ENCODE data around the gene P4HA1. TPM values are rescaled to one million over a fixed set of nuclear protein-coding genes. Genes with fewer than 3 reads are reported as not detected.

P4HA1 gene
- polyA plus RNA-seq, 1 donor from 2014 or later, result 24.2 TPM

DNA sequence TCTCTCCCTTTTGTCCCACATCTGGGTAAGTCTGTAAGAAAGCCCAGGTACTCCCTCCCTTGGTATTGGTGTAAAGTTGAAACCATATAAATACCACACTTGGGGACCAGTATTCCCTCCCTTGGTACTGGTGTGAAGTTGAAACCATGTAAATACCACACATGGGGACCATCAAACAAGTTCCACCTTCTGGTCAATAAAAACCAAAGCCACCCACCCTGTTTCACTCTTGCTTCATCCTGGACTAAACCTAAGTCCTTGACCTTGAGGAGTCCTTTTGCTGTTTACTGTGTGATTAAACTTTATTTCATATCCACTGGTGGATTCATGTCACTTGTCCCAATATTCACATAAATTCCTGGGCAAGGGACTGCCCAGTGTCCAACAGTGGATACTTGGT, 8.4 kb downstream of the P4HA1 start:
- Histone ChIP-seq H3K9me2 (ENCODE audit: insufficient read depth, low read length) (no peaks in the 10 kb centered on the region), H3K4me3 (ENCODE audit: low read length) (no peak overlapping the region), H3K4me2 (ENCODE audit: low read length) (no peak overlapping the region), H4K20me1 (ENCODE audit: insufficient read depth) (no peaks in the 10 kb centered on the region), H3K79me2 (replicated peaks; ENCODE audit: insufficient read depth, low read length) (peaks cover 14% of the 10 kb centered on the region), H3K9me3 (ENCODE audit: low read length) (no peaks in the 10 kb centered on the region), H3K27ac (ENCODE audit: low read length) (no peak overlapping the region), H2AFZ (ENCODE audit: low read depth, low read length) (no peak overlapping the region), H3K36me3 (ENCODE audit: insufficient read depth, low read length) (no peaks in the 10 kb centered on the region), H3F3A (ENCODE audit: insufficient read depth, low read length, poor library complexity, severe bottlenecking) (no peaks in the 10 kb centered on the region), H3K27me3 (ENCODE audit: insufficient read depth, low read depth, low read length) (no peaks in the 10 kb centered on the region), H3K9ac (ENCODE audit: low read length) (no peak overlapping the region)
- TF ChIP-seq RAD21 (conservative IDR thresholded peaks at IDR 0.05) (no peak), EP300 (conservative IDR thresholded peaks at IDR 0.05; ENCODE audit: poor library complexity, severe bottlenecking) (no peak), POLR2AphosphoS5 (IDR thresholded peaks at IDR 0.05) (no peak), TAF1 (IDR thresholded peaks at IDR 0.05; ENCODE audit: low read depth) (no peak), EZH2 (IDR thresholded peaks at IDR 0.05; ENCODE audit: borderline replicate concordance, insufficient read depth, low read length, poor library complexity, severe bottlenecking) (no peak), MXI1 (conservative IDR thresholded peaks at IDR 0.05; ENCODE audit: poor library complexity, severe bottlenecking) (no peak), SMC3 (conservative IDR thresholded peaks at IDR 0.05; ENCODE audit: poor library complexity) (no peak)
- TF ChIP-seq, protein P1, sequence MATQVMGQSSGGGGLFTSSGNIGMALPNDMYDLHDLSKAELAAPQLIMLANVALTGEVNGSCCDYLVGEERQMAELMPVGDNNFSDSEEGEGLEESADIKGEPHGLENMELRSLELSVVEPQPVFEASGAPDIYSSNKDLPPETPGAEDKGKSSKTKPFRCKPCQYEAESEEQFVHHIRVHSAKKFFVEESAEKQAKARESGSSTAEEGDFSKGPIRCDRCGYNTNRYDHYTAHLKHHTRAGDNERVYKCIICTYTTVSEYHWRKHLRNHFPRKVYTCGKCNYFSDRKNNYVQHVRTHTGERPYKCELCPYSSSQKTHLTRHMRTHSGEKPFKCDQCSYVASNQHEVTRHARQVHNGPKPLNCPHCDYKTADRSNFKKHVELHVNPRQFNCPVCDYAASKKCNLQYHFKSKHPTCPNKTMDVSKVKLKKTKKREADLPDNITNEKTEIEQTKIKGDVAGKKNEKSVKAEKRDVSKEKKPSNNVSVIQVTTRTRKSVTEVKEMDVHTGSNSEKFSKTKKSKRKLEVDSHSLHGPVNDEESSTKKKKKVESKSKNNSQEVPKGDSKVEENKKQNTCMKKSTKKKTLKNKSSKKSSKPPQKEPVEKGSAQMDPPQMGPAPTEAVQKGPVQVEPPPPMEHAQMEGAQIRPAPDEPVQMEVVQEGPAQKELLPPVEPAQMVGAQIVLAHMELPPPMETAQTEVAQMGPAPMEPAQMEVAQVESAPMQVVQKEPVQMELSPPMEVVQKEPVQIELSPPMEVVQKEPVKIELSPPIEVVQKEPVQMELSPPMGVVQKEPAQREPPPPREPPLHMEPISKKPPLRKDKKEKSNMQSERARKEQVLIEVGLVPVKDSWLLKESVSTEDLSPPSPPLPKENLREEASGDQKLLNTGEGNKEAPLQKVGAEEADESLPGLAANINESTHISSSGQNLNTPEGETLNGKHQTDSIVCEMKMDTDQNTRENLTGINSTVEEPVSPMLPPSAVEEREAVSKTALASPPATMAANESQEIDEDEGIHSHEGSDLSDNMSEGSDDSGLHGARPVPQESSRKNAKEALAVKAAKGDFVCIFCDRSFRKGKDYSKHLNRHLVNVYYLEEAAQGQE (IDR thresholded peaks at IDR 0.05; ENCODE audit: borderline replicate concordance), result no peak
- TF ChIP-seq, protein P2, sequence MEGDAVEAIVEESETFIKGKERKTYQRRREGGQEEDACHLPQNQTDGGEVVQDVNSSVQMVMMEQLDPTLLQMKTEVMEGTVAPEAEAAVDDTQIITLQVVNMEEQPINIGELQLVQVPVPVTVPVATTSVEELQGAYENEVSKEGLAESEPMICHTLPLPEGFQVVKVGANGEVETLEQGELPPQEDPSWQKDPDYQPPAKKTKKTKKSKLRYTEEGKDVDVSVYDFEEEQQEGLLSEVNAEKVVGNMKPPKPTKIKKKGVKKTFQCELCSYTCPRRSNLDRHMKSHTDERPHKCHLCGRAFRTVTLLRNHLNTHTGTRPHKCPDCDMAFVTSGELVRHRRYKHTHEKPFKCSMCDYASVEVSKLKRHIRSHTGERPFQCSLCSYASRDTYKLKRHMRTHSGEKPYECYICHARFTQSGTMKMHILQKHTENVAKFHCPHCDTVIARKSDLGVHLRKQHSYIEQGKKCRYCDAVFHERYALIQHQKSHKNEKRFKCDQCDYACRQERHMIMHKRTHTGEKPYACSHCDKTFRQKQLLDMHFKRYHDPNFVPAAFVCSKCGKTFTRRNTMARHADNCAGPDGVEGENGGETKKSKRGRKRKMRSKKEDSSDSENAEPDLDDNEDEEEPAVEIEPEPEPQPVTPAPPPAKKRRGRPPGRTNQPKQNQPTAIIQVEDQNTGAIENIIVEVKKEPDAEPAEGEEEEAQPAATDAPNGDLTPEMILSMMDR (IDR thresholded peaks at IDR 0.05; ENCODE audit: poor library complexity, severe bottlenecking), result no peak

DNA sequence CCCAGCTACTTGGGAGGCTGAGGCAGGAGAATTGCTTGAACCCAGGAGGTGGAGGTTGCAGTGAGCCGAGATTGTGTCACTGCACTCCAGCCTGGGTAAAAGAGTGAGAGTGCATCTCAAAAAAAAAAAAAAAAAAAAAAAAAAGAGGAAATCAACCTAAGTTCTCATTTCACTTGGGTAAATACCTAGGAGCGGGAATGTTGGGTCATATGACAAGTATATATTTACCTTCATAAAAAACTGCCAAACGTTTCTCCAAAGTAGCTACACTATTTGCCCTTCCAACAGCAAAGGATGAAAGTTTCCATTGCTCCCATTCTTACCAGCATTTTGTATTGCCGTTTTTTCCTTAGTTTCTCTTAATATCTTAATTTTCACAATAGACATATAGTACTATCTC, 9.8 kb downstream of the P4HA1 start:
- TF ChIP-seq, protein P1 (IDR thresholded peaks at IDR 0.05; ENCODE audit: borderline replicate concordance), result no peak
- no peak for TF ChIP-seq POLR2AphosphoS5 (IDR thresholded peaks at IDR 0.05)
- TF ChIP-seq RAD21 (conservative IDR thresholded peaks at IDR 0.05), result no peak
- TF ChIP-seq MXI1 (conservative IDR thresholded peaks at IDR 0.05; ENCODE audit: poor library complexity, severe bottlenecking), result no peak
- TF ChIP-seq EZH2 (IDR thresholded peaks at IDR 0.05; ENCODE audit: borderline replicate concordance, insufficient read depth, low read length, poor library complexity, severe bottlenecking), result no peak
- TF ChIP-seq SMC3 (conservative IDR thresholded peaks at IDR 0.05; ENCODE audit: poor library complexity), result no peak
- TF ChIP-seq, protein P2 (IDR thresholded peaks at IDR 0.05; ENCODE audit: poor library complexity, severe bottlenecking), result no peak
- TF ChIP-seq EP300 (conservative IDR thresholded peaks at IDR 0.05; ENCODE audit: poor library complexity, severe bottlenecking), result no peak
- no peak for TF ChIP-seq TAF1 (IDR thresholded peaks at IDR 0.05; ENCODE audit: low read depth)
- Histone ChIP-seq H3K79me2 (replicated peaks; ENCODE audit: insufficient read depth, low read length) (peaks cover 7% of the 10 kb centered on the region), H2AFZ (ENCODE audit: low read depth, low read length) (no peak overlapping the region), H3K9me3 (ENCODE audit: low read length) (no peaks in the 10 kb centered on the region), H3K9ac (ENCODE audit: low read length) (no peak overlapping the region), H3K9me2 (ENCODE audit: insufficient read depth, low read length) (no peaks in the 10 kb centered on the region), H3K4me3 (ENCODE audit: low read length) (no peak overlapping the region), H3K36me3 (ENCODE audit: insufficient read depth, low read length) (no peaks in the 10 kb centered on the region), H3K27me3 (ENCODE audit: insufficient read depth, low read depth, low read length) (no peaks in the 10 kb centered on the region), H3F3A (ENCODE audit: insufficient read depth, low read length, poor library complexity, severe bottlenecking) (no peaks in the 10 kb centered on the region), H4K20me1 (ENCODE audit: insufficient read depth) (no peaks in the 10 kb centered on the region), H3K27ac (ENCODE audit: low read length) (no peak overlapping the region), H3K4me2 (ENCODE audit: low read length) (no peak overlapping the region)
